HCT116 (cell line): ENCODE measurements around the gene KCTD10. TPM values are rescaled to one million over a fixed set of nuclear protein-coding genes. Genes with fewer than 3 reads are reported as not detected.

ENCODE experiments used
- ATAC-seq: fragments of 200-7000 bp; cut with Tn5 transposase; 2 replicates; pipeline ENCODE4 v1.9.1; 2020; ENCODE audit warnings: mild to moderate bottlenecking, moderate library complexity
- BruUV-seq: library from RNA; stranded (reverse); fragments of 400-500 nt; replicated peaks from 2 replicates; lab custom pipeline; 2021; lab: Mats Ljungman, UMichigan
- CTCF ChIA-PET: fragments of 300-600 bp; sonication (Branson Sonifier 250); formaldehyde crosslinking; loops from one replicate; lab custom pipeline; 2021; ENCODE audit warnings: antibody characterized with exemption; lab: Charles Lee
- POLR2A ChIA-PET: fragments of 300-600, 350-600 bp; sonication (Branson Sonifier 250); formaldehyde crosslinking; loops from one replicate; lab custom pipeline; 2021; ENCODE audit warnings: antibody characterized with exemption; lab: Charles Lee
- RAD21 ChIA-PET, 2 experiments: fragments of 300-600 bp; sonication (Branson Sonifier 250); formaldehyde crosslinking; loops; one replicate each; lab custom pipeline; 2023; ENCODE audit warnings: low total read pairs in 2 of 2; ENCODE audit not compliant: uncharacterized antibody in 2 of 2, unreplicated experiment in 2 of 2, low non-redundant PET in 1 of 2; lab: Charles Lee
- DNase-seq: peaks from one replicate; pipeline ENCODE4 v3.0.0-alpha.2; 2010; ENCODE audit warnings: low read depth, low spot score
- H2AFZ ChIP-seq: fragments of 200-600 bp; shearing (Covaris generic), sonication (generic); 2 replicates; pipeline ENCODE4 v1.6.1; 2017; ENCODE audit warnings: low read depth, mixed run types, mixed read lengths, antibody characterized with exemption, low read length; ENCODE audit not compliant: poor library complexity, severe bottlenecking
- H3K27ac ChIP-seq: 2 replicates; pipeline ENCODE4 v1.5.1; 2012; ENCODE audit warnings: low read depth, low read length
- H3K27me3 ChIP-seq: fragments of 200-600 bp; sonication (generic); 2 replicates; pipeline ENCODE4 v1.6.1; 2016; ENCODE audit warnings: mixed run types, low read length, mixed read lengths; ENCODE audit not compliant: insufficient read depth
- H3K36me3 ChIP-seq, 2 experiments: fragments of 200-500 bp in 1 of 2; fragments of 200-600 bp in 1 of 2; sonication (Bioruptor generic) in 1 of 2; sonication (generic) in 1 of 2; 2 replicates each; pipeline versions ENCODE4 v1.5.1 to v1.6.1; 2014 to 2016; ENCODE audit warnings: low read length in 2 of 2, inconsistent platforms in 1 of 2, mixed read lengths in 1 of 2, mixed run types in 1 of 2; ENCODE audit not compliant: insufficient read depth in 2 of 2, control insufficient read depth in 1 of 2
- H3K4me1 ChIP-seq, 2 experiments: fragments of 200-600 bp in 1 of 2; sonication (generic) in 1 of 2; 2 replicates each; pipeline versions ENCODE4 v1.5.1 to v1.6.1; 2012 to 2017; ENCODE audit warnings: low read length in 2 of 2, inconsistent platforms in 1 of 2, mild to moderate bottlenecking in 1 of 2, mixed read lengths in 1 of 2, mixed run types in 1 of 2, moderate library complexity in 1 of 2; ENCODE audit not compliant: insufficient read depth in 2 of 2, control insufficient read depth in 1 of 2
- H3K4me2 ChIP-seq: fragments of 200-600 bp; sonication (generic); 2 replicates; pipeline ENCODE4 v1.6.1; 2017; ENCODE audit warnings: mixed run types, low read length, mixed read lengths
- H3K4me3 ChIP-seq, 2 experiments: fragments of 200-600 bp in 1 of 2; sonication (generic) in 1 of 2; replicated peaks in 1 of 2; 2 replicates each; pipeline ENCODE4 v1.5.1; 2011 to 2016; ENCODE audit warnings: low read length in 2 of 2, control low read depth in 1 of 2, low read depth in 1 of 2, mild to moderate bottlenecking in 1 of 2, mixed read lengths in 1 of 2, mixed run types in 1 of 2
- H3K79me2 ChIP-seq: fragments of 200-600 bp; sonication (generic); 2 replicates; pipeline ENCODE4 v1.6.1; 2017; ENCODE audit warnings: mild to moderate bottlenecking, mixed run types, low read length, moderate library complexity, mixed read lengths; ENCODE audit not compliant: insufficient read depth
- H3K9ac ChIP-seq: fragments of 200-600 bp; sonication (generic); 2 replicates; pipeline ENCODE4 v1.6.1; 2016; ENCODE audit warnings: low read length, mixed read lengths
- H3K9me2 ChIP-seq: fragments of 200-600 bp; sonication (generic), shearing (Covaris generic); 2 replicates; pipeline ENCODE4 v1.6.1; 2017; ENCODE audit warnings: mixed run types, mild to moderate bottlenecking, moderate library complexity; ENCODE audit not compliant: insufficient read depth
- H3K9me3 ChIP-seq, 2 experiments: fragments of 200-500 bp in 1 of 2; fragments of 200-600 bp in 1 of 2; sonication (Bioruptor generic) in 1 of 2; sonication (generic) in 1 of 2; 2 replicates each; pipeline ENCODE4 v1.6.1; 2014 to 2017; ENCODE audit warnings: low read length in 2 of 2, mixed read lengths in 2 of 2, inconsistent platforms in 1 of 2, low read depth in 1 of 2, mild to moderate bottlenecking in 1 of 2, mixed run types in 1 of 2, moderate library complexity in 1 of 2; ENCODE audit not compliant: control insufficient read depth in 1 of 2, insufficient read depth in 1 of 2
- H4K20me1 ChIP-seq: fragments of 200-600 bp; sonication (generic), shearing (Covaris generic); 2 replicates; pipeline ENCODE4 v1.6.1; 2017; ENCODE audit warnings: mixed run types, mild to moderate bottlenecking, moderate library complexity; ENCODE audit not compliant: insufficient read depth
- CBX3 ChIP-seq: IDR thresholded peaks from 2 replicates; pipeline ENCODE4 v1.6.1; 2012; ENCODE audit warnings: low read depth
- ELF1 ChIP-seq: IDR thresholded peaks from 2 replicates; pipeline ENCODE4 v1.6.1; 2012; ENCODE audit warnings: low read depth, borderline replicate concordance
- EZH2 ChIP-seq: fragments of 200-600 bp; sonication (generic); IDR thresholded peaks from 2 replicates; pipeline ENCODE4 v1.6.1; 2017; ENCODE audit warnings: antibody characterized with exemption, mixed run types
- EZH2phosphoT487 ChIP-seq: fragments of 200-600 bp; IDR thresholded peaks from 2 replicates; pipeline ENCODE4 v1.6.1; 2018; ENCODE audit warnings: antibody characterized with exemption, borderline replicate concordance
- FOSL1 ChIP-seq: IDR thresholded peaks from 2 replicates; pipeline ENCODE4 v1.6.1; 2012; ENCODE audit warnings: low read depth
- POLR2A ChIP-seq: IDR thresholded peaks from 2 replicates; pipeline ENCODE4 v1.7.0; 2011; ENCODE audit warnings: borderline replicate concordance; ENCODE audit not compliant: insufficient read depth, insufficient read length; ENCODE audit errors: extremely low read depth
- SP1 ChIP-seq: IDR thresholded peaks from 2 replicates; pipeline ENCODE4 v1.6.1; 2012; ENCODE audit warnings: low read depth
- TCF7L2 ChIP-seq: IDR thresholded peaks from 2 replicates; pipeline ENCODE4 v1.7.0; 2011; ENCODE audit warnings: borderline replicate concordance, inconsistent platforms; ENCODE audit not compliant: insufficient read depth, insufficient read length; ENCODE audit errors: extremely low read depth
- intact Hi-C: fragments of 100-400 bp; cut with micrococcal nuclease; formaldehyde crosslinking; loops from 2 replicates; pipeline ENCODE4 v1.10.0; 2022
- total RNA-seq: library from RNA; stranded (reverse); gene quantifications from one replicate; pipeline ENCODE4 v1.2.1, GENCODE V29; 2021; ENCODE audit not compliant: unreplicated experiment
- TF ChIP-seq, protein P1 (sequence below): IDR thresholded peaks from 2 replicates; pipeline ENCODE4 v1.6.1; 2012; ENCODE audit warnings: low read depth

Gene KCTD10
- total RNA-seq, 1 experiment from 2014 or later = 34.7 TPM

DNA sequence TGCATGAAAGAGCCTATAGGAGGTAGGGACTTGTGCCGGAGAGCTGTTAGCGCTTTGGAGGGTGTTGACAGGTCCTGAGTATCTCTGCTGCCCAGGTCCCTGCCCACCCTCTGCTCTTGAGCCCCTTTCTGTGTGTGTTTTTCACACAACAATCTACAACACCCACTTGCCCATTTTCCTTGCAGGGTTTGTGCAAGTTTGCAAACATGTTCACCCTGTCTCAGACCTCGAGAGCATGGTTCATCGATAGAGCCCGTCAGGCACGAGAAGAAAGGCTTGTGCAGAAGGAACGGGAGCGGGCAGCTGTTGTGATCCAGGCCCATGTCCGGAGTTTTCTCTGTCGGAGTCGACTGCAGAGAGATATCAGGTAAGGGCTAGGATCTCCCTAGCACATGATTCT lies 6.2 kb upstream of the KCTD10 start:
- POLR2A ChIA-PET = no interaction called here
- TF ChIP-seq ELF1 (no peak), FOSL1 (no peak), POLR2A (no peak), EZH2 (no peak), SP1 (no peak)
- TF ChIP-seq, protein P1, sequence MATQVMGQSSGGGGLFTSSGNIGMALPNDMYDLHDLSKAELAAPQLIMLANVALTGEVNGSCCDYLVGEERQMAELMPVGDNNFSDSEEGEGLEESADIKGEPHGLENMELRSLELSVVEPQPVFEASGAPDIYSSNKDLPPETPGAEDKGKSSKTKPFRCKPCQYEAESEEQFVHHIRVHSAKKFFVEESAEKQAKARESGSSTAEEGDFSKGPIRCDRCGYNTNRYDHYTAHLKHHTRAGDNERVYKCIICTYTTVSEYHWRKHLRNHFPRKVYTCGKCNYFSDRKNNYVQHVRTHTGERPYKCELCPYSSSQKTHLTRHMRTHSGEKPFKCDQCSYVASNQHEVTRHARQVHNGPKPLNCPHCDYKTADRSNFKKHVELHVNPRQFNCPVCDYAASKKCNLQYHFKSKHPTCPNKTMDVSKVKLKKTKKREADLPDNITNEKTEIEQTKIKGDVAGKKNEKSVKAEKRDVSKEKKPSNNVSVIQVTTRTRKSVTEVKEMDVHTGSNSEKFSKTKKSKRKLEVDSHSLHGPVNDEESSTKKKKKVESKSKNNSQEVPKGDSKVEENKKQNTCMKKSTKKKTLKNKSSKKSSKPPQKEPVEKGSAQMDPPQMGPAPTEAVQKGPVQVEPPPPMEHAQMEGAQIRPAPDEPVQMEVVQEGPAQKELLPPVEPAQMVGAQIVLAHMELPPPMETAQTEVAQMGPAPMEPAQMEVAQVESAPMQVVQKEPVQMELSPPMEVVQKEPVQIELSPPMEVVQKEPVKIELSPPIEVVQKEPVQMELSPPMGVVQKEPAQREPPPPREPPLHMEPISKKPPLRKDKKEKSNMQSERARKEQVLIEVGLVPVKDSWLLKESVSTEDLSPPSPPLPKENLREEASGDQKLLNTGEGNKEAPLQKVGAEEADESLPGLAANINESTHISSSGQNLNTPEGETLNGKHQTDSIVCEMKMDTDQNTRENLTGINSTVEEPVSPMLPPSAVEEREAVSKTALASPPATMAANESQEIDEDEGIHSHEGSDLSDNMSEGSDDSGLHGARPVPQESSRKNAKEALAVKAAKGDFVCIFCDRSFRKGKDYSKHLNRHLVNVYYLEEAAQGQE = no peak

DNA sequence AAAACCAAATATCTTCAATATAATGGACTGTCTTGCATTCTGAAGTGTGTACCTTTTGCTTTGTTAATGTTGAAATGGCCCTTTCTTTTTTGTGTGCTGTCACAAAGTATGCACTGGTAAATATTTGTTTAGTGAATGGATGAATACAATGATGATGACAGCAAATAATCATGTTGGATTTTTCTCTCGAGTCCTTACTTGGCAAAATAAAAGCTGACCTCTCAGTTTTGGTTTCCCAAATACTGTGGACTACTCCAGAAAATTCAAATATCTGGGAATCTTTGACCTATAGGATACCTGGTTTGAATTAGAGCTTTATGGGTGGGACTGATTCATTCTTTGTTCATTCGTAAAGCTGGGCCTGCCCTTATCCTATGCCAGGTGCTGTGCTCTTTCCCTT lies 5.8 kb upstream of the KCTD10 start:
- BruUV-seq = no TSS peak
- DNase-seq = no peak
- H3K4me3 ChIP-seq = no peak overlapping the region
- H3K4me2 ChIP-seq = no peak overlapping the region
- no peaks in the 10 kb centered on the region for H4K20me1 ChIP-seq
- intact Hi-C loops = no loop called here
- ChIA-PET POLR2A (no interaction called here), RAD21 (no interaction called here), CTCF (no interaction called here)
- no peaks in the 10 kb centered on the region for H3K27me3 ChIP-seq
- H3K9me2 ChIP-seq = no peaks in the 10 kb centered on the region
- H3K27ac ChIP-seq = no peak overlapping the region
- H3K36me3 ChIP-seq = peaks cover 17 to 18% of the 10 kb centered on the region in 2 experiments
- no peak for ATAC-seq
- H3K9me3 ChIP-seq = no peaks in the 10 kb centered on the region
- H3K9ac ChIP-seq = no peak overlapping the region
- H2AFZ ChIP-seq = no peak overlapping the region
- peaks cover 4 to 9% of the 10 kb centered on the region in 2 experiments for H3K4me1 ChIP-seq
- peaks cover 13% of the 10 kb centered on the region for H3K79me2 ChIP-seq
- TF ChIP-seq POLR2A (no peak), CBX3 (no peak), TCF7L2 (no peak), EZH2phosphoT487 (no peak), FOSL1 (no peak)

More for the DNA sequence above, 6.2 kb upstream of the KCTD10 start:
- Histone ChIP-seq H3K9ac (no peak overlapping the region), H4K20me1 (no peaks in the 10 kb centered on the region), H3K4me3 (no peak overlapping the region), H3K36me3 (peaks cover 21% of the 10 kb centered on the region in 2 experiments), H3K4me1 (peaks cover 4 to 6% of the 10 kb centered on the region in 2 experiments), H3K9me2 (no peaks in the 10 kb centered on the region), H3K4me2 (no peak overlapping the region), H3K79me2 (peaks cover 9% of the 10 kb centered on the region), H3K27ac (no peak overlapping the region), H3K9me3 (no peaks in the 10 kb centered on the region), H2AFZ (no peak overlapping the region), H3K27me3 (no peaks in the 10 kb centered on the region)
- RAD21 ChIA-PET = no interaction called here
- intact Hi-C loops = no loop called here
- no TSS peak for BruUV-seq
- no peak for DNase-seq
- CTCF ChIA-PET = no interaction called here
- no peak for ATAC-seq
